ENCODE results near the gene PKP3.
"Not testable (repeated sequence)": the region's sequence is repeated elsewhere in the genome, so short reads cannot be mapped to it uniquely, and the experiment has no call there.

PKP3 gene

GRCh38 chr11:409008-409599 is 15.1 kb downstream of the PKP3 start:
- DNase-seq = no peak
- Histone ChIP-seq H3K4me1 (ENCODE audit: low read length) (peaks cover 4% of the 10 kb centered on the region; the same call in 1 of the 2 replicates), H3K9ac (ENCODE audit: low read length) (no peak overlapping the region), H3K27me3 (replicated peaks; ENCODE audit: insufficient read depth, low read length) (peaks cover 59% of the 10 kb centered on the region), H3K36me3 (replicated peaks; ENCODE audit: insufficient read depth, low read length) (no peaks in the 10 kb centered on the region), H3K9me2 (replicated peaks; ENCODE audit: insufficient read depth, low read length) (no peaks in the 10 kb centered on the region), H3K9me3 (replicated peaks; ENCODE audit: insufficient read depth, low read length) (no peaks in the 10 kb centered on the region), H3F3A (ENCODE audit: insufficient read depth, low read length) (no peaks in the 10 kb centered on the region), H3K27ac (ENCODE audit: low read length) (no peak overlapping the region), H3K4me2 (ENCODE audit: low read depth, low read length) (no peak overlapping the region), H4K20me1 (ENCODE audit: insufficient read depth, low read length) (no peaks in the 10 kb centered on the region), H2AFZ (ENCODE audit: low read length) (no peak overlapping the region), H3K79me2 (ENCODE audit: low read length) (no peaks in the 10 kb centered on the region), H3K4me3 (ENCODE audit: low read length) (no peak overlapping the region)
- TF ChIP-seq EZH2phosphoT487 (IDR thresholded peaks at IDR 0.05; ENCODE audit: low read length) = no peak
- no peak for TF ChIP-seq CTCF (IDR thresholded peaks at IDR 0.05; ENCODE audit: low read length)
- no peak for TF ChIP-seq EZH2 (optimal IDR thresholded peaks at IDR 0.05; ENCODE audit: low read depth, low read length)

GRCh38 chr11:409600-410483 is 15.8 kb downstream of the PKP3 start:
- H3K4me2 ChIP-seq (ENCODE audit: low read depth, low read length) = no peak overlapping the region
- no peaks in the 10 kb centered on the region for H3K9me2 ChIP-seq (replicated peaks; ENCODE audit: insufficient read depth, low read length)
- H3K4me1 ChIP-seq (ENCODE audit: low read length) = peaks cover 4% of the 10 kb centered on the region; the same call in 1 of the 2 replicates
- H3K4me3 ChIP-seq (ENCODE audit: low read length) = no peak overlapping the region
- DNase-seq = no peak
- no peaks in the 10 kb centered on the region for H3K79me2 ChIP-seq (ENCODE audit: low read length)
- no peak overlapping the region for H3K9ac ChIP-seq (ENCODE audit: low read length)
- H2AFZ ChIP-seq (ENCODE audit: low read length) = no peak overlapping the region
- H3K27ac ChIP-seq (ENCODE audit: low read length) = no peak overlapping the region
- no peaks in the 10 kb centered on the region for H3F3A ChIP-seq (ENCODE audit: insufficient read depth, low read length)
- no peaks in the 10 kb centered on the region for H4K20me1 ChIP-seq (ENCODE audit: insufficient read depth, low read length)
- TF ChIP-seq EZH2phosphoT487 (IDR thresholded peaks at IDR 0.05; ENCODE audit: low read length) (no peak), EZH2 (optimal IDR thresholded peaks at IDR 0.05; ENCODE audit: low read depth, low read length) (no peak), CTCF (IDR thresholded peaks at IDR 0.05; ENCODE audit: low read length) (no peak)
- H3K36me3 ChIP-seq (replicated peaks; ENCODE audit: insufficient read depth, low read length) = no peaks in the 10 kb centered on the region
- no peaks in the 10 kb centered on the region for H3K9me3 ChIP-seq (replicated peaks; ENCODE audit: insufficient read depth, low read length)
- peaks cover 58% of the 10 kb centered on the region for H3K27me3 ChIP-seq (replicated peaks; ENCODE audit: insufficient read depth, low read length)

DNA sequence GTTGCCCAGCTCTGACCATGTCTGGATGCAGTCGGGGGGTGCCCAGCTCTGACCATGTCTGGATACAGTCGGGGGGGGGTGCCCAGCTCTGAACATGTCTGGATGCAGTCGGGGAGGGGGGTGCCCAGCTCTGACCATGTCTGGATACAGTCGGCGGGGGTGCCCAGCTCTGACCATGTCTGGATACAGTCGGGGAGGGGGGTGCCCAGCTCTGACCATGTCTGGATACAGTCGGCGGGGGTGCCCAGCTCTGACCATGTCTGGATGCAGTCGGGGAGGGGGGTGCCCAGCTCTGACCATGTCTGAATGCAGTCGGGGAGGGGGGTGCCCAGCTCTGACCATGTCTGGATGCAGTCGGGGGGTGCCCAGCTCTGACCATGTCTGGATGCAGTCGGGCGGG is 16.7 kb downstream of the PKP3 start:
- H3K9me2 ChIP-seq (replicated peaks; ENCODE audit: insufficient read depth, low read length); H3K9me3 ChIP-seq (replicated peaks; ENCODE audit: insufficient read depth, low read length); H3K4me1 ChIP-seq (ENCODE audit: low read length); H3K79me2 ChIP-seq (ENCODE audit: low read length); H3F3A ChIP-seq (ENCODE audit: insufficient read depth, low read length); H3K4me3 ChIP-seq (ENCODE audit: low read length); H3K4me2 ChIP-seq (ENCODE audit: low read depth, low read length); H3K27ac ChIP-seq (ENCODE audit: low read length); H3K36me3 ChIP-seq (replicated peaks; ENCODE audit: insufficient read depth, low read length); H3K9ac ChIP-seq (ENCODE audit: low read length); H2AFZ ChIP-seq (ENCODE audit: low read length); H4K20me1 ChIP-seq (ENCODE audit: insufficient read depth, low read length); DNase-seq: not testable (repeated sequence)
- H3K27me3 ChIP-seq (replicated peaks; ENCODE audit: insufficient read depth, low read length) = peaks cover 57% of the 10 kb centered on the region

GRCh38 chr11:411520-411919 is 17.5 kb downstream of the PKP3 start:
- not testable (repeated sequence) for H3K4me1 ChIP-seq (ENCODE audit: low read length); H2AFZ ChIP-seq (ENCODE audit: low read length); H3K9me3 ChIP-seq (replicated peaks; ENCODE audit: insufficient read depth, low read length); H3K27ac ChIP-seq (ENCODE audit: low read length); H3K4me2 ChIP-seq (ENCODE audit: low read depth, low read length); H3K36me3 ChIP-seq (replicated peaks; ENCODE audit: insufficient read depth, low read length); H3K9ac ChIP-seq (ENCODE audit: low read length); DNase-seq; H4K20me1 ChIP-seq (ENCODE audit: insufficient read depth, low read length); H3K4me3 ChIP-seq (ENCODE audit: low read length); H3K79me2 ChIP-seq (ENCODE audit: low read length); H3F3A ChIP-seq (ENCODE audit: insufficient read depth, low read length); H3K9me2 ChIP-seq (replicated peaks; ENCODE audit: insufficient read depth, low read length)
- peaks cover 62% of the 10 kb centered on the region for H3K27me3 ChIP-seq (replicated peaks; ENCODE audit: insufficient read depth, low read length)
